NK-92 treated with Interleukin-12 subunit alpha and Interleukin-12 subunit beta, amount 100 ng/mL, for 24 hours (cell line): ENCODE measurements around the gene CPM.
"Not testable (repeated sequence)": the region's sequence is repeated elsewhere in the genome, so short reads cannot be mapped to it uniquely, and the experiment has no call there.

Experiments
- DNase-seq: peaks from one replicate; lab custom pipeline; 2025; lab: John Stamatoyannopoulos, UW

CPM gene

GRCh38 chr12:68807274-68807575, 125.7 kb downstream of the CPM start:
- DNase-seq = not testable (repeated sequence)

DNA sequence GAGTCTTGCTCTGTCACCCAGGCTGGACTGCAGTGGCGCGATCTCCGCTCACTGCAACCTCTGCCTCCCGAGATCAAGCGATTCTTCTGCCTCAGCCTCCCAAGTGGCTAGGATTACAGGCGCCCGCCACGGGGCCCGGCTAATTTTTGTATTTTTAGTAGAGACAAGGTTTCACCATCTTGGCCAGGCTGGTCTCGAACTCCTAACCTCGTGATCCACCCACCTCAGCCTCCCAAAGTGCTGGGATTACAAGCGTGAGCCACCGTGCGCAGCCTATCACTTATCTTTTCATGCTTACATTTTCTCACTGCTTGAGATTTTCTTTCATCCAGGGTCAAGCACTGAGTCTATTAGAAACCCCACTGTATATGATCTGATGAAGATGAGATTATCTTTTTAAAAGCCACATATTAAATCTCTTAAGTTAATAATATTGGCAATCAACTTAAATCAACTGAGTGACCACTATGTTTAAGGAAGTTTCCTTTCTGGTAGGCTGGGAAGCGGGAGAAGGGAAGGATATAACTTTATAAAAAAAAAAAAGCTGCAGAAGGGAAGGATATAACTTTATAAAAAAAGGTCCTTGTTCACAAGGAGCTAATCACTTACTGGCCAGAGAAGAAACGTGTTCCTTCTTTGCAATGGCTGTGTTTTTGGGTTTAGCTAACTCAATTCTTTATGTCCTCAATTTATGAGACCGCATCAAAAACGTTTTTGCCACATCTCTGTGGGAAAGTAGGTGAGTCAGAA, 126.3 kb downstream of the CPM start:
- no peak for DNase-seq

DNA sequence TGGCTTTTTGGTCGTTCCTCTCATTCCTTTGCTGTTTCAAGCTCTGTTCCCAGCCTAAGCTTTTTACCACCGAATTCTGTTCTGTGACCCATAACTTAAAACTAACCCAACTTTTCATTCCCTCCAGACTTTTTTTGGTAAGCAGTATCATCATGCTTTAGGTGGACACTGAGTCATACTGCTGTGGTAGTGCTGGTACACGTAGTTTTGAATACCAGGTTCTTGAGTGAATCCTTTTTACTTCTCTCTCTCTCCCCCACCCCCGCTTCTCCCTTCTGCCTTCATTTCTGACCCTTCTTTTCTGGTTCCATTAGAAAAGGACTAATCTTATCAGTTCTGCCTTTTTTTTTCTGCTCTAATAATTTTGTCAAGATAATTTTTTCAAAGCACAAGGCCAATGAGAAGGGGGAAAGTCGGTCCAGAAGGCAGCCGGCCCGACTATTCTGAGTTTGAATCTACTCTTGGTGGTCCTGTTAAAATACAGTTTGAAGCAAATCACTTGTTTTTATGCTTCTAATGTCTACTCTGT, 127.3 kb downstream of the CPM start:
- DNase-seq = no peak

- DNase-seq = no peak
Observed at GRCh38 chr12:68804657-68805591, 128.0 kb downstream of the CPM start.

DNA sequence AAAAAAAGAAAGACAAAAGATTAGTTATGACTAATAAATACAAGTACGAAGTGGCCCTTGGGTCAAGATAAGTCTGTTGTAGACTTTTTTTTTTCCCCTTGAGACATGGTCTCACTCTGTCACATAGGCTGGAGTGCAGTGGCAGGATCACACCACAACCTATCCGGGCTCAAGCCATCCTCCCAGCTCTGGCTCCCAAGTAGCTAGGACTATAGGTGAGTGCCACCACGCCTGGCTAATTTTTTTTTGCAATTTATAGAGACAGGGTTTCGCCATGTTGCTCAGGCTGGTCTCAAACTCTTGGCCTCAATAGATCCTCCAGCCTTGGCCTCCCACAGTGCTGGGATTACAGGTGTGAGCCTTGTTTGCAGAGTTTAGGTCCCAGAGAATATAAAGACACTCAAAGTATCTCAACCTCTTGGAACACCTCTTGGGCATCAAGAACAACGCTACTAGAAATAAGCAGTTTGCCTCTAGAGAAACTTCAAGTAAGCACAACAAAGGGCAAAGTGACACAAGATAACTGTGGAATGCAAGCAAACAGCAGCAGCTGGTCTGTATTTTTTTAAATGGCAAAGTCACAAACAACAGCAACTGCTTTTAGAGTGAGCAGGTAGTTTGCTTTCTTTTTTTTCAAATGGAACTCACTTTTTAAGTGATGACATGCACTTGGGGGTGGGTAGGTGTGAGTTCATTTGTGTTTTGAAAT, 128.9 kb downstream of the CPM start:
- DNase-seq = no peak

DNA sequence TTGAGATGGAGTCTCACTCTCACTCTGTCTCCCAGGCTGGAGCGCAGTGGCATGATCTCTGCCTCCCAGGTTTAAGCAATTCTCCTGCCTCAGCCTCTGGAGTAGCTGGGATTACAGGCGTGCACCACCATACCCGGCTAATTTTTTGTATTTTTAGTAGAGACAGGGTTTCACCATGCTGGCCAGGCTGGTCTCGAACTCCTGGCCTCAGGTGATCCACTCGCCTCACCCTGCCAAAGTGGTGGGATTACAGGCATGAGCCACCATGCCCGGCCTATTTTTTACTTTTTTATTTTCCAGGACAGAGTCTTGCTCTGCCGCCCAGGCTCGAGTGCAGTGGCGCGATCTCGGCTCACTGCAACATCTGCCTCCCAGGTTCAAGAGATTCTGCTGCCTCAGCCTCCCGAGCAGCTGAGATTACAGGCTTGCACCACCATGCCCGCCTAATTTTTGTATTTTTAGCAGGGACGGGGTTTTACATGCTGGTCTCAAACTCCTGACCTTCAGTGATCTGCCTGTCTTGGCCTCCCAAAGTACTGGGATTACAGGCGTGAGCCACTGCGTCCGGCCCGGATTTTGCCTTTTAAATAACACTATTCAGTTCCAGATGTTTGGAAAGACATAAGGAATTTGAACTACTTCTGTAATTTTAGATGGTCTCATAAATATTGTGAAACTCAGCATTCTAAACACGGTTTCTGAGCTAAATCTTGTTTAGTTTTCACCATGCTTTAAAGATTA, 129.9 kb downstream of the CPM start:
- not testable (repeated sequence) for DNase-seq

DNA sequence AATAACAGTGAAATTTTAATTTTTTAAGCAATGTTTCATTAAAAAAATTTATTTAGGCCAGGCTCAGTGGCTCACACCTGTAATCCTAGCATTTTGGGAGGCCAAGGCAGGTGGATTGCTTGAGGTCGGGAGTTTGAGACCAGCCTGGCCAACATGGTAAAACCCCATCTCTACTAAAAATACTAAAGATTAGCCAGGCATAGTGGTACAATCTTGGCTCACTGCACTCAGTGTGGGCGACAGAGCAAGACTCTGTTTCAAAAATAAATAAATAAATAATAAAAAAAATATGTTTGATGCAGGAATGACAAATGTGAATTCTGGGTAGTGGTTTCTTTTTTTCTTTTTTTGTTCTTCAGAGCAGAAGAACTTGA, 130.6 kb downstream of the CPM start:
- not testable (repeated sequence) for DNase-seq
